IMR-90 (cell line): ENCODE measurements around the gene LYZL2. TPM values are rescaled to one million over a fixed set of nuclear protein-coding genes. Genes with fewer than 3 reads are reported as not detected.

Experiments
- ATAC-seq: fragments of 200-7000 bp; cut with Tn5 transposase; 2 replicates; pipeline ENCODE4 v1.9.1; 2020; ENCODE audit warnings: low read depth, mild to moderate bottlenecking, moderate library complexity
- BruUV-seq: library from RNA; stranded (reverse); fragments of 400-500 nt; replicated peaks from 2 replicates; lab custom pipeline; 2021; lab: Mats Ljungman, UMichigan
- CTCF ChIA-PET: fragments of 300-600 bp; formaldehyde crosslinking; extraction: SDS; loops from one replicate; lab custom pipeline; 2021; ENCODE audit warnings: antibody characterized with exemption; lab: Yijun Ruan, JAX
- POLR2A ChIA-PET: fragments of 300-600 bp; sonication (Branson Sonifier 250); formaldehyde crosslinking; loops from one replicate; lab custom pipeline; 2022; ENCODE audit warnings: antibody characterized with exemption; ENCODE audit not compliant: unreplicated experiment; lab: Charles Lee
- DNase-seq: peaks from one replicate; pipeline ENCODE4 v3.0.0; 2013
- H2AFZ ChIP-seq: replicated peaks from 2 replicates; pipeline ENCODE3; 2013; ENCODE audit warnings: low read length, mild to moderate bottlenecking; ENCODE audit not compliant: poor library complexity
- H2AK5ac ChIP-seq: 2 replicates; pipeline ENCODE4 v1.6.1; 2013; ENCODE audit warnings: low read depth, low read length, inconsistent platforms
- H2AK9ac ChIP-seq: replicated peaks from 2 replicates; pipeline ENCODE3; 2013; ENCODE audit warnings: mild to moderate bottlenecking, low read depth, low read length, moderate library complexity; ENCODE audit not compliant: poor library complexity
- H2BK120ac ChIP-seq: 2 replicates; pipeline ENCODE4 v1.6.1; 2013; ENCODE audit warnings: low read depth, low read length, inconsistent platforms
- H2BK15ac ChIP-seq: 3 replicates; pipeline ENCODE4 v1.6.1; 2013; ENCODE audit warnings: low read depth, low read length, inconsistent platforms
- H2BK20ac ChIP-seq: 2 replicates; pipeline ENCODE4 v1.6.1; 2013; ENCODE audit warnings: low read depth, mild to moderate bottlenecking, inconsistent platforms, low read length, moderate library complexity
- H2BK5ac ChIP-seq: 2 replicates; pipeline ENCODE4 v1.6.1; 2013; ENCODE audit warnings: mild to moderate bottlenecking, low read depth, low read length, inconsistent platforms; ENCODE audit not compliant: poor library complexity, severe bottlenecking
- H3K14ac ChIP-seq: replicated peaks from 2 replicates; pipeline ENCODE4 v1.6.1; 2013; ENCODE audit warnings: low read depth, low read length, inconsistent platforms
- H3K18ac ChIP-seq: 2 replicates; pipeline ENCODE4 v1.6.1; 2013; ENCODE audit warnings: low read depth, low read length, control low read depth
- H3K23ac ChIP-seq: 2 replicates; pipeline ENCODE4 v1.6.1; 2013; ENCODE audit warnings: low read depth, low read length, inconsistent platforms
- H3K27ac ChIP-seq: 2 replicates; pipeline ENCODE4 v1.5.1; 2013; ENCODE audit warnings: mild to moderate bottlenecking, control low read depth, low read length; ENCODE audit not compliant: insufficient read depth
- H3K27me3 ChIP-seq: 2 replicates; pipeline ENCODE4 v1.6.1; 2013; ENCODE audit warnings: low read length; ENCODE audit not compliant: control insufficient read depth, insufficient read depth
- H3K36me3 ChIP-seq: 2 replicates; pipeline ENCODE4 v1.6.1; 2013; ENCODE audit warnings: low read length, mixed read lengths; ENCODE audit not compliant: control insufficient read depth, insufficient read depth
- H3K4ac ChIP-seq: 2 replicates; pipeline ENCODE4 v1.6.1; 2013; ENCODE audit warnings: low read depth, low read length, inconsistent platforms
- H3K4me1 ChIP-seq: 2 replicates; pipeline ENCODE4 v1.6.1; 2013; ENCODE audit warnings: low read length, mixed read lengths; ENCODE audit not compliant: control insufficient read depth, insufficient read depth
- H3K4me2 ChIP-seq: 2 replicates; pipeline ENCODE4 v1.6.1; 2013; ENCODE audit warnings: low read depth, mild to moderate bottlenecking, control low read depth, low read length, moderate library complexity
- H3K4me3 ChIP-seq: 2 replicates; pipeline ENCODE4 v1.5.1; 2013; ENCODE audit warnings: low read depth, mild to moderate bottlenecking, control low read depth, low read length, moderate library complexity; ENCODE audit not compliant: insufficient read depth
- H3K56ac ChIP-seq: 2 replicates; pipeline ENCODE4 v1.6.1; 2013; ENCODE audit warnings: low read length, inconsistent platforms; ENCODE audit not compliant: insufficient read depth; ENCODE audit errors: extremely low read depth
- H3K79me1 ChIP-seq, 2 experiments: 2 replicates each; pipeline ENCODE4 v1.6.1; 2013; ENCODE audit warnings: low read length in 2 of 2, inconsistent platforms in 1 of 2, low read depth in 1 of 2
- H3K9ac ChIP-seq: 2 replicates; pipeline ENCODE4 v1.6.1; 2013; ENCODE audit warnings: low read depth, low read length, control low read depth
- H3K9me1 ChIP-seq: 2 replicates; pipeline ENCODE4 v1.6.1; 2013; ENCODE audit warnings: low read length, inconsistent platforms; ENCODE audit not compliant: insufficient read depth
- H3K9me3 ChIP-seq: 2 replicates; pipeline ENCODE4 v1.6.1; 2013; ENCODE audit warnings: low read length; ENCODE audit not compliant: control insufficient read depth, insufficient read depth
- H4K20me1 ChIP-seq: 2 replicates; pipeline ENCODE4 v1.6.1; 2013; ENCODE audit warnings: low read length, inconsistent platforms; ENCODE audit not compliant: insufficient read depth
- H4K5ac ChIP-seq: 2 replicates; pipeline ENCODE4 v1.6.1; 2013; ENCODE audit warnings: mild to moderate bottlenecking, low read depth, low read length, control low read depth
- H4K8ac ChIP-seq, 2 experiments: 2 replicates each; pipeline ENCODE4 v1.6.1; 2013; ENCODE audit warnings: low read depth in 2 of 2, low read length in 2 of 2, control low read depth in 1 of 2, inconsistent platforms in 1 of 2
- H4K91ac ChIP-seq: 2 replicates; pipeline ENCODE4 v1.6.1; 2013; ENCODE audit warnings: low read depth, low read length, inconsistent platforms; ENCODE audit not compliant: insufficient read depth
- BHLHE40 ChIP-seq: fragments of 150-350 bp; IDR thresholded peaks from 2 replicates; pipeline ENCODE4 v1.6.1; 2016; ENCODE audit warnings: mild to moderate bottlenecking, low read depth, low read length
- CEBPB ChIP-seq: IDR thresholded peaks from 2 replicates; pipeline ENCODE4 v1.6.1; 2012; ENCODE audit warnings: low read depth, low read length, improper control_type of control experiment
- CHD1 ChIP-seq: IDR thresholded peaks from 2 replicates; pipeline ENCODE4 v1.6.1; 2012; ENCODE audit warnings: low read depth, low read length, improper control_type of control experiment
- ELK1 ChIP-seq: fragments of 150-350 bp; IDR thresholded peaks from 2 replicates; pipeline ENCODE4 v1.6.1; 2016; ENCODE audit warnings: low read depth, mild to moderate bottlenecking, low read length, moderate library complexity, borderline replicate concordance
- FOS ChIP-seq: fragments of 150-350 bp; IDR thresholded peaks from 2 replicates; pipeline ENCODE4 v1.6.1; 2016; ENCODE audit warnings: low read depth, low read length
- MAFK ChIP-seq: IDR thresholded peaks from 2 replicates; pipeline ENCODE4 v1.6.1; 2012; ENCODE audit warnings: low read depth, low read length, improper control_type of control experiment
- MAZ ChIP-seq: IDR thresholded peaks from 2 replicates; pipeline ENCODE4 v1.6.1; 2012; ENCODE audit warnings: low read depth, mild to moderate bottlenecking, low read length, improper control_type of control experiment, moderate library complexity, borderline replicate concordance
- MXI1 ChIP-seq: IDR thresholded peaks from 2 replicates; pipeline ENCODE4 v1.6.1; 2012; ENCODE audit warnings: low read depth, mild to moderate bottlenecking, low read length, moderate library complexity, borderline replicate concordance
- NFE2L2 ChIP-seq: fragments of 150-350 bp; IDR thresholded peaks from 2 replicates; pipeline ENCODE4 v1.6.1; 2016; ENCODE audit warnings: low read depth, mild to moderate bottlenecking, low read length
- POLR2A ChIP-seq: IDR thresholded peaks from 2 replicates; pipeline ENCODE4 v1.6.1; 2012; ENCODE audit warnings: mild to moderate bottlenecking, low read depth, low read length
- RAD21 ChIP-seq: IDR thresholded peaks from 2 replicates; pipeline ENCODE4 v1.6.1; 2012; ENCODE audit warnings: low read length, improper control_type of control experiment
- RCOR1 ChIP-seq: IDR thresholded peaks from 2 replicates; pipeline ENCODE4 v1.6.1; 2012; ENCODE audit warnings: mild to moderate bottlenecking, low read length, improper control_type of control experiment; ENCODE audit not compliant: insufficient replicate concordance
- RFX5 ChIP-seq: IDR thresholded peaks from 2 replicates; pipeline ENCODE4 v1.8.0; 2012; ENCODE audit warnings: low read depth, mild to moderate bottlenecking, low read length, moderate library complexity
- SMC3 ChIP-seq: fragments of 150-350 bp; IDR thresholded peaks from 2 replicates; pipeline ENCODE4 v1.6.1; 2016; ENCODE audit warnings: low read depth, mild to moderate bottlenecking, antibody characterized with exemption, low read length, moderate library complexity
- WGBS, 2 experiments: methylation state at CpG; one replicate each; pipeline versions ENCODE4 v1.1.5 to v1.1.7; 2013; ENCODE audit warnings: missing lambda C conversion rate in 2 of 2; ENCODE audit not compliant: insufficient read length in 1 of 2; ENCODE audit errors: extremely low coverage in 2 of 2; 5-methylcytosine and 5-hydroxymethylcytosine counted together
- dilution Hi-C: fragments of 300-500 bp; cut with HindIII; formaldehyde crosslinking; loops from one replicate; pipeline ENCODE4 v1.14.3; 2018; ENCODE audit warnings: low sequenced_read_pairs; ENCODE audit not compliant: unreplicated experiment
- in situ Hi-C: fragments of 300-500 bp; cut with MboI; formaldehyde crosslinking; loops from 3 replicates; pipeline ENCODE4 v1.14.3; 2019; ENCODE audit warnings: low sequenced_read_pairs, inconsistent platforms, mixed read lengths
- intact Hi-C: fragments of 100-400 bp; cut with micrococcal nuclease; formaldehyde crosslinking; loops from 2 replicates; pipeline ENCODE4 v1.10.0; 2022
- polyA plus RNA-seq, 3 experiments: library from polyadenylated mRNA; depleted of rRNA; stranded (reverse); fragments of >200 nt; gene quantifications; 2 replicates each; pipeline ENCODE4 v1.2.3, GENCODE V29; 2012; ENCODE audit warnings: low replicate concordance in 1 of 3
- total RNA-seq: library from RNA; depleted of rRNA; stranded (reverse); fragments of >200 nt; gene quantifications from 2 replicates; pipeline ENCODE4 v1.2.3, GENCODE V29; 2012
- TF ChIP-seq, protein P1 (sequence below): fragments of 150-350 bp; IDR thresholded peaks from 2 replicates; pipeline ENCODE4 v1.6.1; 2017; ENCODE audit warnings: mild to moderate bottlenecking, antibody characterized with exemption, low read length, low read depth
- TF ChIP-seq, protein P2 (sequence below): conservative IDR thresholded peaks from 2 replicates; pipeline ENCODE4 v1.5.1; 2012; ENCODE audit warnings: mild to moderate bottlenecking, low read depth, low read length, improper control_type of control experiment

LYZL2 gene
- total and polyA plus RNA-seq, 2 of the 4 experiments (the other 2 are of a cell fraction): not detected

GRCh38 chr10:30656233-30656632 is 26.7 kb upstream of the LYZL2 start:
- DNase-seq (no peak), ATAC-seq (no peak)
- TF ChIP-seq RAD21 (no peak), MAZ (no peak), FOS (no peak), MAFK (no peak), RCOR1 (no peak), MXI1 (no peak), POLR2A (no peak), RFX5 (no peak), ELK1 (no peak), SMC3 (no peak), CHD1 (no peak), BHLHE40 (no peak), CEBPB (no peak), NFE2L2 (no peak)
- TF ChIP-seq, protein P1, sequence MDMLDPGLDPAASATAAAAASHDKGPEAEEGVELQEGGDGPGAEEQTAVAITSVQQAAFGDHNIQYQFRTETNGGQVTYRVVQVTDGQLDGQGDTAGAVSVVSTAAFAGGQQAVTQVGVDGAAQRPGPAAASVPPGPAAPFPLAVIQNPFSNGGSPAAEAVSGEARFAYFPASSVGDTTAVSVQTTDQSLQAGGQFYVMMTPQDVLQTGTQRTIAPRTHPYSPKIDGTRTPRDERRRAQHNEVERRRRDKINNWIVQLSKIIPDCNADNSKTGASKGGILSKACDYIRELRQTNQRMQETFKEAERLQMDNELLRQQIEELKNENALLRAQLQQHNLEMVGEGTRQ: no peak
- TF ChIP-seq, protein P2, sequence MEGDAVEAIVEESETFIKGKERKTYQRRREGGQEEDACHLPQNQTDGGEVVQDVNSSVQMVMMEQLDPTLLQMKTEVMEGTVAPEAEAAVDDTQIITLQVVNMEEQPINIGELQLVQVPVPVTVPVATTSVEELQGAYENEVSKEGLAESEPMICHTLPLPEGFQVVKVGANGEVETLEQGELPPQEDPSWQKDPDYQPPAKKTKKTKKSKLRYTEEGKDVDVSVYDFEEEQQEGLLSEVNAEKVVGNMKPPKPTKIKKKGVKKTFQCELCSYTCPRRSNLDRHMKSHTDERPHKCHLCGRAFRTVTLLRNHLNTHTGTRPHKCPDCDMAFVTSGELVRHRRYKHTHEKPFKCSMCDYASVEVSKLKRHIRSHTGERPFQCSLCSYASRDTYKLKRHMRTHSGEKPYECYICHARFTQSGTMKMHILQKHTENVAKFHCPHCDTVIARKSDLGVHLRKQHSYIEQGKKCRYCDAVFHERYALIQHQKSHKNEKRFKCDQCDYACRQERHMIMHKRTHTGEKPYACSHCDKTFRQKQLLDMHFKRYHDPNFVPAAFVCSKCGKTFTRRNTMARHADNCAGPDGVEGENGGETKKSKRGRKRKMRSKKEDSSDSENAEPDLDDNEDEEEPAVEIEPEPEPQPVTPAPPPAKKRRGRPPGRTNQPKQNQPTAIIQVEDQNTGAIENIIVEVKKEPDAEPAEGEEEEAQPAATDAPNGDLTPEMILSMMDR: no peak
- Histone ChIP-seq H4K5ac (no peak overlapping the region), H3K4me2 (no peak overlapping the region), H3K4me3 (no peak overlapping the region), H3K9ac (no peak overlapping the region), H2AK9ac (no peak overlapping the region), H3K56ac (no peak overlapping the region), H2BK5ac (no peak overlapping the region), H2BK15ac (no peak overlapping the region), H3K4me1 (peaks cover 4% of the 10 kb centered on the region; the same call in 1 of the 2 replicates), H3K4ac (no peak overlapping the region), H3K14ac (no peak overlapping the region), H3K36me3 (no peaks in the 10 kb centered on the region), H3K79me1 (no peaks in the 10 kb centered on the region), H4K20me1 (no peaks in the 10 kb centered on the region), H3K9me3 (no peaks in the 10 kb centered on the region), H4K91ac (no peak overlapping the region), H3K27me3 (no peaks in the 10 kb centered on the region; the same call in 1 of the 2 replicates), H2BK120ac (no peak overlapping the region), H3K27ac (no peak overlapping the region), H3K23ac (no peak overlapping the region), H2BK20ac (no peak overlapping the region), H3K9me1 (peaks cover 7% of the 10 kb centered on the region), H2AFZ (no peak overlapping the region), H4K8ac (no peak overlapping the region), H3K18ac (no peak overlapping the region), H2AK5ac (no peak overlapping the region)
- dilution Hi-C loops (no loop called here), in situ Hi-C loops (no loop called here), intact Hi-C loops (no loop called here)
- no CpG with 5 or more reads among the region's 5 CpGs for WGBS, 2 experiments
- ChIA-PET POLR2A (no interaction called here), CTCF (interaction anchor here (1.2 kb wide), 1 partner anchor 25 kb away, joined by 3 read pairs; no protein-coding TSS in a partner anchor)
- no TSS peak for BruUV-seq
